HG03565 (cell line): ENCODE data around the gene NCBP2.

Experiments
- ATAC-seq: cut with Tn5 transposase; IDR thresholded peaks from one replicate; pipeline ENCODE4 v1.9.1; 2021; ENCODE audit warnings: mild to moderate bottlenecking, moderate library complexity; ENCODE audit not compliant: unreplicated experiment

NCBP2 gene

GRCh38 chr3:196886144-196886543, 56.2 kb downstream of the NCBP2 start:
- no peak for ATAC-seq
